BE2C (cell line): ENCODE results near the gene DISP2.

Source experiments
- DNase-seq: peaks from one replicate; pipeline ENCODE4 v3.0.0-alpha.2; 2020
- H3K27me3 ChIP-seq: fragments of 250-450 bp; sonication (Bioruptor Pico); 2 replicates; pipeline ENCODE4 v1.5.1; 2020; ENCODE audit warnings: mild to moderate bottlenecking
- H3K36me3 ChIP-seq: fragments of 250-450 bp; sonication (Bioruptor Pico); 2 replicates; pipeline ENCODE4 v1.5.1; 2020; ENCODE audit warnings: mild to moderate bottlenecking
- H3K4me1 ChIP-seq: fragments of 250-450 bp; sonication (Bioruptor Pico); 2 replicates; pipeline ENCODE4 v1.5.1; 2020
- H3K4me3 ChIP-seq: 2 replicates; pipeline ENCODE4 v1.5.1; 2011; ENCODE audit warnings: low read depth, low read length
- H3K9me3 ChIP-seq: fragments of 250-450 bp; sonication (Bioruptor Pico); 2 replicates; pipeline ENCODE4 v1.5.1; 2020
- CTCF ChIP-seq: IDR thresholded peaks from 2 replicates; pipeline ENCODE4 v1.5.1; 2012; ENCODE audit warnings: mild to moderate bottlenecking, low read depth, low read length

DISP2 gene

GRCh38 chr15:40407330-40407990 is 49.4 kb downstream of the DISP2 start:
- no peak for TF ChIP-seq CTCF
- no peak overlapping the region for H3K4me3 ChIP-seq

GRCh38 chr15:40409366-40409765 is 51.3 kb downstream of the DISP2 start:
- peaks cover 52% of the 10 kb centered on the region for H3K36me3 ChIP-seq
- H3K4me3 ChIP-seq: no peak overlapping the region

More at GRCh38 chr15:40407330-40407990, 49.4 kb downstream of the DISP2 start:
- Histone ChIP-seq H3K36me3 (peaks cover 37% of the 10 kb centered on the region), H3K4me1 (no peaks in the 10 kb centered on the region), H3K9me3 (no peaks in the 10 kb centered on the region), H3K27me3 (no peaks in the 10 kb centered on the region)
- no peak for DNase-seq

GRCh38 chr15:40410476-40410875 is 52.5 kb downstream of the DISP2 start:
- H3K4me3 ChIP-seq: no peak overlapping the region
- H3K27me3 ChIP-seq: no peaks in the 10 kb centered on the region
- DNase-seq: no peak
- H3K9me3 ChIP-seq: no peaks in the 10 kb centered on the region
- no peaks in the 10 kb centered on the region for H3K4me1 ChIP-seq
- peaks cover 61% of the 10 kb centered on the region for H3K36me3 ChIP-seq
- TF ChIP-seq CTCF: no peak

More at GRCh38 chr15:40409366-40409765, 51.3 kb downstream of the DISP2 start:
- no peak for DNase-seq
- Histone ChIP-seq H3K9me3 (no peaks in the 10 kb centered on the region), H3K4me1 (no peaks in the 10 kb centered on the region), H3K27me3 (no peaks in the 10 kb centered on the region)
- TF ChIP-seq CTCF: no peak

GRCh38 chr15:40412095-40412759 is 54.2 kb downstream of the DISP2 start:
- no peaks in the 10 kb centered on the region for H3K27me3 ChIP-seq
- no peak overlapping the region for H3K4me3 ChIP-seq
- peaks cover 70% of the 10 kb centered on the region for H3K36me3 ChIP-seq
- H3K9me3 ChIP-seq: no peaks in the 10 kb centered on the region
- no peak for DNase-seq
- no peak for TF ChIP-seq CTCF
- no peaks in the 10 kb centered on the region for H3K4me1 ChIP-seq

DNA sequence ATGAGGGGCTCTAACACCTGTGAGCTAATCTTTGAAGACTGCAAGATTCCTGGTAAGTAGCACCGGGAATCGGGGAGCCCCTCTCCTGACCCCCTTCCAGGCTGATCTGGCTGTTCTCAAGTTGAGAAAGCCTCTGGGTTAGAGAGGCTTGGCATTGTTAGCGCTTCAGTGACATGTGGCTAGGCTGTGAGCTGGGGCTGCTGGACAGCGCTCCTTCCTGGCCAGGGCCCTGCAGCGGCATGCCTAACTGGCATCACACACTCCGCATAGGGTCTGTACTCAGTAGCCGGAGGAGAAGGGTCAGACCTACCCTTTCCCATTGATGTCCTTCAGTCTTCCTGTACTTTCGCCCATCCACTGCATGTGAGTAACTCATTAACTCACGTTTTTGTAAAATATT is 55.0 kb downstream of the DISP2 start:
- no peak for TF ChIP-seq CTCF
- no peak for DNase-seq
- H3K9me3 ChIP-seq: no peaks in the 10 kb centered on the region
- no peaks in the 10 kb centered on the region for H3K4me1 ChIP-seq
- no peaks in the 10 kb centered on the region for H3K27me3 ChIP-seq
- peaks cover 63% of the 10 kb centered on the region for H3K36me3 ChIP-seq
- H3K4me3 ChIP-seq: no peak overlapping the region

DNA sequence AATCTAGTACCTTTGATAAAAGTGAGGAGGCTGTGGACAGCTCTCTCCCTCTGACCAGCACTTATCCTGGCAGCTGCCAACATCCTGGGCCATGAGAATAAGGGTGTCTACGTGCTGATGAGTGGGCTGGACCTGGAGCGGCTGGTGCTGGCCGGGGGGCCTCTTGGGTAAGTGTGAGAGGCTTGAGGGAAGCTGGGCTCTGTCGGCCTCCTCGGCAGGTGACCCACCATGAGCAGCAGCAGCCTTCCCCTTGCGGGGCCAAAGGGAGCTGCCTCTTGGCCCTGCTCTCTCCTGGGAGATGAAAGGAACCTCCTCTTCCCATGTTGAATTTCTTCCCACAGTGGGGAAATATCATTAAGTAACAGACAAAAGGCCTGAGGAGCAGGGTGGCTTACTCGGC is 56.8 kb downstream of the DISP2 start:
- no peak for DNase-seq
- Histone ChIP-seq H3K9me3 (no peaks in the 10 kb centered on the region), H3K27me3 (no peaks in the 10 kb centered on the region), H3K4me3 (no peak overlapping the region), H3K36me3 (peaks cover 66% of the 10 kb centered on the region), H3K4me1 (no peaks in the 10 kb centered on the region)
- TF ChIP-seq CTCF: no peak
